PC-3 (cell line): ENCODE results near the gene PKDCC.

Experiments
- EZH2 ChIP-seq: fragments of 300-600 bp; sonication (generic); IDR thresholded peaks from one replicate; pipeline ENCODE4 v1.6.1; 2017; ENCODE audit warnings: antibody characterized with exemption, mild to moderate bottlenecking, low read length; ENCODE audit not compliant: unreplicated experiment
- TF ChIP-seq, protein P1 (sequence below): fragments of 300-600 bp; sonication (generic); conservative IDR thresholded peaks from 2 replicates; pipeline ENCODE4 v1.5.1; 2017; ENCODE audit warnings: antibody characterized with exemption, low read depth, mild to moderate bottlenecking, low read length

DNA sequence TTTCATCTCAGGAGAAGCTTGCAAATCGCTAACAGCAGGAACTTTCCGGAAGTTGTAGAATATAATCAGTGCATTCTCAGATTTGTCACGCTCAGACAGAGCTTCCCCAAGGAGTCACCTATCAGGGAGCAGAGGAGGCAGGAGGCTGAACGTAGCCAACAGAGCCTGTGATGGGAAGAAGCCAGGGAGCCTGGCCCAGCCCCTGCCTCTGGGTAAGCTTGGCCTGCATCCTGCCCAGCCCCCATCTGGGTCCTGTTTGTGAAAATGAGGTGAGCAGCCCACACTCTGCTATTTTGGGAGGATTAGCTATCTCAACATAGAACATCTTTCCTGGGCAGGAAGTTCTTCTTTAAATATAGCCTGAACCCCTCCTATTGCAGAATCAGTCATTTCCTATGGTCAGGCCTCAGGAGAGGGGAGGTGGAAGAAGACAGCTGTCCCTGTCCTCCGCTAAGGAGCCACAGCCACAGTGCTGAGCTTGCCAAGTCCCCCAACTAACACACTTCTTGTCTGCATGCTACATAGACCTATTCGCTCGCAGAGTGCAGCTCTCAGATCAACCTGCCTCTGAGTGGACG lies 19.2 kb upstream of the PKDCC start:
- TF ChIP-seq, protein P1, sequence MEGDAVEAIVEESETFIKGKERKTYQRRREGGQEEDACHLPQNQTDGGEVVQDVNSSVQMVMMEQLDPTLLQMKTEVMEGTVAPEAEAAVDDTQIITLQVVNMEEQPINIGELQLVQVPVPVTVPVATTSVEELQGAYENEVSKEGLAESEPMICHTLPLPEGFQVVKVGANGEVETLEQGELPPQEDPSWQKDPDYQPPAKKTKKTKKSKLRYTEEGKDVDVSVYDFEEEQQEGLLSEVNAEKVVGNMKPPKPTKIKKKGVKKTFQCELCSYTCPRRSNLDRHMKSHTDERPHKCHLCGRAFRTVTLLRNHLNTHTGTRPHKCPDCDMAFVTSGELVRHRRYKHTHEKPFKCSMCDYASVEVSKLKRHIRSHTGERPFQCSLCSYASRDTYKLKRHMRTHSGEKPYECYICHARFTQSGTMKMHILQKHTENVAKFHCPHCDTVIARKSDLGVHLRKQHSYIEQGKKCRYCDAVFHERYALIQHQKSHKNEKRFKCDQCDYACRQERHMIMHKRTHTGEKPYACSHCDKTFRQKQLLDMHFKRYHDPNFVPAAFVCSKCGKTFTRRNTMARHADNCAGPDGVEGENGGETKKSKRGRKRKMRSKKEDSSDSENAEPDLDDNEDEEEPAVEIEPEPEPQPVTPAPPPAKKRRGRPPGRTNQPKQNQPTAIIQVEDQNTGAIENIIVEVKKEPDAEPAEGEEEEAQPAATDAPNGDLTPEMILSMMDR: no peak
- TF ChIP-seq EZH2: no peak
